Mesothelial cell of epicardium (in vitro differentiated cells): ENCODE measurements around the gene KLK3. TPM values are rescaled to one million over a fixed set of nuclear protein-coding genes. Genes with fewer than 3 reads are reported as not detected.

Experiments used
- DNase-seq, 2 experiments: peaks; one replicate each; pipeline ENCODE4 v3.0.0; 2021; ENCODE audit warnings: low spot score in 2 of 2; ENCODE audit not compliant: unreplicated experiment in 2 of 2
- H3K27ac Mint-ChIP-seq: 2 replicates; pipeline ENCODE4 v1.8.0; 2021; ENCODE audit warnings: mixed read lengths
- H3K27me3 Mint-ChIP-seq: 2 replicates; pipeline ENCODE4 v1.8.0; 2021; ENCODE audit warnings: low read depth, mixed read lengths
- H3K36me3 Mint-ChIP-seq: 2 replicates; pipeline ENCODE4 v1.8.0; 2021; ENCODE audit warnings: mixed read lengths
- H3K4me1 Mint-ChIP-seq: 2 replicates; pipeline ENCODE4 v1.8.0; 2021; ENCODE audit warnings: mixed read lengths
- H3K4me3 Mint-ChIP-seq: 2 replicates; pipeline ENCODE4 v1.8.0; 2021; ENCODE audit warnings: mild to moderate bottlenecking, moderate library complexity, mixed read lengths
- H3K9me3 Mint-ChIP-seq: 2 replicates; pipeline ENCODE4 v1.8.0; 2021; ENCODE audit warnings: mixed read lengths
- CTCF ChIP-seq: fragments of 200-600 bp; sonication (generic); IDR thresholded peaks from one replicate; pipeline ENCODE4 v1.5.0; 2021; ENCODE audit warnings: antibody characterized with exemption; ENCODE audit not compliant: unreplicated experiment
- total RNA-seq: library from RNA; stranded (reverse); gene quantifications from 3 replicates; pipeline ENCODE4 v1.2.1, GENCODE V29; 2021

Gene KLK3
- total RNA-seq, 1 donor from 2014 or later = not detected

- Mint-ChIP-seq H3K36me3 (no peaks in the 10 kb centered on the region), H3K4me3 (no peak overlapping the region), H3K4me1 (no peaks in the 10 kb centered on the region), H3K27ac (no peak overlapping the region), H3K27me3 (peaks cover 70% of the 10 kb centered on the region), H3K9me3 (no peaks in the 10 kb centered on the region)
- no peak for TF ChIP-seq CTCF
- DNase-seq = no peak
These were observed 28.0 kb upstream of the KLK3 start for GRCh38 chr19:50826492-50827240.

GRCh38 chr19:50827476-50827875 is 27.2 kb upstream of the KLK3 start:
- Mint-ChIP-seq H3K27ac (no peak overlapping the region), H3K9me3 (no peaks in the 10 kb centered on the region), H3K4me3 (no peak overlapping the region), H3K36me3 (no peaks in the 10 kb centered on the region), H3K4me1 (no peaks in the 10 kb centered on the region), H3K27me3 (peaks cover 66% of the 10 kb centered on the region)
- no peak for DNase-seq
- no peak for TF ChIP-seq CTCF

DNA sequence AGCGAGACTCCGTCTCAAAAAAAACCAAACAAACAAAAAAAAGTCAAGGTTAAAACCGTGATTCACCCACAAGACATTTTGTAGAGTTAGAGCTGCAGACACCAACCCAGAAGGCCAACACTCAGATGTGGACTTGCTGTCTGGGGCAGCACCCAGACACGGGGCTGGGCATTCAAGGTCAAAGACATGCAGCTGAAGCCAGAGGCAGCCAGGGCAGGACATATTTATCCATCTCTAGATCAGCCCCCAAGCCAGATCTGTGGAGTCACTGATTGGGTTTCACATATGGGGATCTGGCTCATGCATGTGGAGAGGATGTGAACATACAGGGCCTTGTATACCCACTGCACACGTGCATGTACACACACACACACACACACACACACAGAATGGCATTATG is 24.9 kb upstream of the KLK3 start:
- Mint-ChIP-seq H3K36me3 (no peaks in the 10 kb centered on the region), H3K4me3 (no peak overlapping the region), H3K27me3 (peaks cover 52% of the 10 kb centered on the region), H3K9me3 (no peaks in the 10 kb centered on the region), H3K4me1 (no peaks in the 10 kb centered on the region), H3K27ac (no peak overlapping the region)
- DNase-seq = no peak
- TF ChIP-seq CTCF = no peak

DNA sequence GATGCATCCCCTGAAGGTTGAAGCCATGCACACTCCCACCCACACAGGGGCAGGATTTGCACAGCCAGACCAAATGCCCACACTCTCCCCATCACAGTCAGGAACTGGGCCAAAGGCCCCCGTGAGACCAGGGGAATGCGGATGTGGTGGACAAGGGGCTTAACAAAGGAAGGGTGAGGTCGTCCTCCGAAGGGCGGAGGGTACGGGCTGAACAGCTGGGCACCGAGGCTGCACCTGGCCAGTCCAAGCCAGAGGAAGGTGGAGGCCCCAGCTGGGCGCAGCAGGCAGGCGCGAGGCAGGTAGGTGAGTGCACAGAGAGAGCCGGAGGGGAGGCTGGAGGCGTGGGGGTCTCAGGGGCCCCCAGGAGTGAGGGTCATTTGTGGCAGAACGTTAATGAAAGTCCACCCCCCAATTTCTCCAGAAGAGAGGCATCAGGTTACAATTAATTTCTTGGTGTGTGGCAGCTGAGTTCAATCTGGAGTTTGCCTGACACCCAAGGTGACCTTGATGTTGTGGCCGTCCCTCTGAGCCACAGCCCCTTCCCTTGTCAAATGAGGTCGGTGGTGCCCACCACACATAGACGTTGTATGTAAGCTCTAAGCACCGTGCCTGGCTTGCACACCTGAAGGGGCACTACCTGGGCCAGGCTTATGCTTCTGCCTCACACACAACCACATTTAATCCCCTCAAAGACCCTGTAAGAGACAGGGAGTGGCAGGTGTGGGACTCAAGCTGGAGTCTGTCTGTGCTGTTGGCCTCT is 24.3 kb upstream of the KLK3 start:
- no peaks in the 10 kb centered on the region for H3K9me3 Mint-ChIP-seq
- peaks cover 47% of the 10 kb centered on the region for H3K27me3 Mint-ChIP-seq
- peaks cover 4% of the 10 kb centered on the region for H3K4me1 Mint-ChIP-seq
- no peak for TF ChIP-seq CTCF
- H3K27ac Mint-ChIP-seq = no peak overlapping the region
- H3K4me3 Mint-ChIP-seq = no peak overlapping the region
- DNase-seq = no peak
- H3K36me3 Mint-ChIP-seq = no peaks in the 10 kb centered on the region

- Mint-ChIP-seq H3K9me3 (no peaks in the 10 kb centered on the region), H3K4me3 (no peak overlapping the region), H3K36me3 (no peaks in the 10 kb centered on the region), H3K27ac (no peak overlapping the region), H3K27me3 (peaks cover 47% of the 10 kb centered on the region), H3K4me1 (peaks cover 5% of the 10 kb centered on the region)
- no peak for TF ChIP-seq CTCF
- DNase-seq = no peak
These were observed 23.7 kb upstream of the KLK3 start for GRCh38 chr19:50831026-50831396.
